Heart right ventricle (tissue), 16 donors: Measurements from ENCODE around the gene SRP14. TPM values are rescaled to one million over a fixed set of nuclear protein-coding genes. Genes with fewer than 3 reads are reported as not detected.
A peak's percentile ranks its signal among the peaks of the same experiment; 100 is the strongest.

Experiments
- ATAC-seq, 8 donors: fragments of 200-7000 bp; cut with Tn5 transposase; one replicate each; pipeline ENCODE4 v1.9.1; 2020; ENCODE audit warnings: mild to moderate bottlenecking in 8 of 8, moderate library complexity in 8 of 8, moderate number of reproducible peaks in 1 of 8
- DNase-seq, 2 donors: peaks; one replicate each; pipeline ENCODE4 v3.0.0-alpha.2; 2020
- H3K27ac ChIP-seq, 10 donors: fragments of 200-600 bp; sonication (generic) in 2 of 10; one replicate each; pipeline versions ENCODE4 v1.5.0 to v1.8.0; 2020 to 2022; ENCODE audit warnings: mild to moderate bottlenecking in 3 of 10
- H3K27me3 ChIP-seq, 7 donors: fragments of 200-600 bp; one replicate each; pipeline ENCODE4 v1.8.0; 2021 to 2022; ENCODE audit warnings: mild to moderate bottlenecking in 2 of 7
- H3K36me3 ChIP-seq, 9 donors: fragments of 200-600 bp; sonication (generic) in 1 of 9; one replicate each; pipeline versions ENCODE4 v1.5.0 to v1.8.0; 2020 to 2022; ENCODE audit warnings: mild to moderate bottlenecking in 2 of 9
- H3K4me1 ChIP-seq, 9 donors: fragments of 200-600 bp; sonication (generic) in 1 of 9; one replicate each; pipeline versions ENCODE4 v1.5.0 to v1.8.0; 2020 to 2022; ENCODE audit warnings: mild to moderate bottlenecking in 4 of 9
- H3K4me3 ChIP-seq, 10 donors: fragments of 200-600 bp; sonication (generic) in 2 of 10; one replicate each; pipeline versions ENCODE4 v1.5.0 to v1.8.0; 2020 to 2022; ENCODE audit warnings: mild to moderate bottlenecking in 7 of 10, moderate library complexity in 2 of 10
- H3K9me3 ChIP-seq, 11 donors: fragments of 200-600 bp in 10 of 11; sonication (generic) in 2 of 11; one replicate each; pipeline versions ENCODE4 v1.5.0 to v1.8.0; 2013 to 2022; ENCODE audit warnings: mild to moderate bottlenecking in 2 of 11, control low read depth in 1 of 11, moderate library complexity in 1 of 11
- WGBS, 2 donors: extraction: QIAGEN DNeasy Blood & Tissue Kit; methylation state at CpG; one replicate each; pipeline ENCODE4 v1.1.7; 2013; ENCODE audit warnings: inconsistent platforms in 1 of 2; 5-methylcytosine and 5-hydroxymethylcytosine counted together
- intact Hi-C, 10 donors: fragments of 100-400 bp; cut with DNase I; formaldehyde crosslinking; loops; one replicate each; pipeline versions ENCODE4 v1.11.1 to v1.14.2; 2022
- polyA plus RNA-seq, 2 donors: library from polyadenylated mRNA; stranded (reverse); fragments of 200-250 nt; gene quantifications; one replicate each; pipeline ENCODE4 v1.2.3, GENCODE V29; 2013
- total RNA-seq, 10 donors: library from RNA; stranded (reverse); fragmentation: NEBNext Ultra II Directional in 3 of 10; extraction: Animal tissue kit (Norgen Biotek cat#: 25700) in 3 of 10; gene quantifications; one replicate each; pipeline versions ENCODE4 v1.2.1 to v1.2.4, GENCODE V29; 2021 to 2023
- TF ChIP-seq, protein P1 (sequence below), 9 donors: fragments of 200-600 bp; sonication (generic) in 2 of 9; IDR thresholded peaks; one replicate each; pipeline versions ENCODE4 v1.5.0 to v1.8.0; 2021 to 2022; ENCODE audit warnings: antibody characterized with exemption in 9 of 9, mild to moderate bottlenecking in 5 of 9, moderate library complexity in 1 of 9
- donor health status: Arrhythmogenic right ventricular cardiomyopathy.
- donor health status: ischemic (EF 13 %, LVEDD 7.1; RV severe dilation, severe dysfunction).
- donor health status: healthy with polysubstance abuse.
- donor health status: DM: no; HTN: yes; CAD: no.
- donor health status: DM: no; HTN: no; CAD: no.
- donor health status: ischemic (EF 25% LVEDD 6.9; RV normal size, moderate dysfunction).
- donor health status: ischemic (EF 25% LVEDD 5.7; RV mildly dilated, moderate dysfunction).
- donor health status: healthy.
- donor health status: DM: yes; HTN: yes; CAD: no.
- donor health status: Ischemic cardiomyopathy.
- donor health status: ischemic (EF 35%, LVEDD 5.7; RV mildly dilated, moderate dysfunction).
- donor health status: nonischemic (EF 11% LVEDD 7.7; RV severe dilation, severe dysfunction).
- donor health status: DM: yes; HTN: yes; CAD: no.
- donor health status: PGD.
- donor health status: ischemic (EF 29% LVEDD 5.4; RV normal size, mild dysfunction).
- donor health status: nonischemic (EF 23%, LVEDD 6.1; RV moderate dilation, normal function).

SRP14 gene
- total and polyA plus RNA-seq, 12 donors: 189 to 699 (median 216) TPM

DNA sequence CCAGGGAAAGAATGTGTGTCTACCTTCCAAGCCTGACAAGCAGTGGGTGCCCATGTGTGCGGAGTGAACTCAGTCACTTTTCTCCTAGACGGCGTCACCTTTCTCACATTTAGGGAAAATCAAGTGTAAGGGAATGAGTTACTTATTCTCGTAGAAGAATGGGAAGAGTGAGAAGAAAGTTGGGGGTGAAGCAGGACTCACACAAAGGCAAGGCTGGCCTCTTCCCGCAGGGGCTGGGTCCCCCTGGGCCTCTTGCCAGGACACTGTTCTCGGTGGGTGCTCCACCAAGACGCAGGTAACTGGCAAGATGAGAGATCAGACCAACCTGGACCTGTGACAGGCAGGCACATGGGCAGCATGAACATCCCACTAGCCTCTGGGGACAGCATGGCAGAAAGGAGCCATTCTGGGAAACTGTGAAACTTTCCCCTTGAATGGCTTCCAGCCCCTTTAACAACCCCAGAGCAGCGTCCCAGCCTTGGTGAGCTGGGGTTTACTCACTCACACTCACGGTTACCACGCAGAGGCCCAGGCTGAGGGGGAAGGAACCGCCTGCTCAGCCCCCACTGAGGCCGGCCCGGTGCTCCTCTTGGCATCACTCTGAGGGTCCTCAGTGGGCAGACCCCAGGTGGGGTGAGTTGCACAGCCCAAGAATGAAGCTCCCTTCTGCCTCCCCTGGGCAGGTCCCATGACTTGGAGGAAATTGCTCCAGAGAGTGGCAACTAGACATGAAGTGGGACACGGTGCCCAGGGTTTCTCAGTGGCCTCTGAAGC is 15.0 kb upstream of the SRP14 start:
- Histone ChIP-seq H3K27ac (no peak overlapping the region), H3K27me3 (no peaks in the 10 kb centered on the region), H3K4me1 (peaks cover 7 to 71% (median 23%) of the 10 kb centered on the region in 9 donors), H3K36me3 (peaks cover 0 to 20% (median 0%) of the 10 kb centered on the region in 9 donors), H3K9me3 (no peaks in the 10 kb centered on the region), H3K4me3 (no peak overlapping the region)
- no peak for DNase-seq
- ATAC-seq: no peak
- intact Hi-C loops: loop anchor here in 3 of 10 donors (5.0 to 10.0 kb wide), 3 partner anchors 33 to 53 kb away; partner anchors contain the start of gene BMF (in 2 of the 3)
- TF ChIP-seq, protein P1, sequence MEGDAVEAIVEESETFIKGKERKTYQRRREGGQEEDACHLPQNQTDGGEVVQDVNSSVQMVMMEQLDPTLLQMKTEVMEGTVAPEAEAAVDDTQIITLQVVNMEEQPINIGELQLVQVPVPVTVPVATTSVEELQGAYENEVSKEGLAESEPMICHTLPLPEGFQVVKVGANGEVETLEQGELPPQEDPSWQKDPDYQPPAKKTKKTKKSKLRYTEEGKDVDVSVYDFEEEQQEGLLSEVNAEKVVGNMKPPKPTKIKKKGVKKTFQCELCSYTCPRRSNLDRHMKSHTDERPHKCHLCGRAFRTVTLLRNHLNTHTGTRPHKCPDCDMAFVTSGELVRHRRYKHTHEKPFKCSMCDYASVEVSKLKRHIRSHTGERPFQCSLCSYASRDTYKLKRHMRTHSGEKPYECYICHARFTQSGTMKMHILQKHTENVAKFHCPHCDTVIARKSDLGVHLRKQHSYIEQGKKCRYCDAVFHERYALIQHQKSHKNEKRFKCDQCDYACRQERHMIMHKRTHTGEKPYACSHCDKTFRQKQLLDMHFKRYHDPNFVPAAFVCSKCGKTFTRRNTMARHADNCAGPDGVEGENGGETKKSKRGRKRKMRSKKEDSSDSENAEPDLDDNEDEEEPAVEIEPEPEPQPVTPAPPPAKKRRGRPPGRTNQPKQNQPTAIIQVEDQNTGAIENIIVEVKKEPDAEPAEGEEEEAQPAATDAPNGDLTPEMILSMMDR (IDR thresholded peaks at IDR 0.05): no peak
- WGBS, 2 donors: 90 to 91% methylated on average over 14 of the region's 14 CpGs

DNA sequence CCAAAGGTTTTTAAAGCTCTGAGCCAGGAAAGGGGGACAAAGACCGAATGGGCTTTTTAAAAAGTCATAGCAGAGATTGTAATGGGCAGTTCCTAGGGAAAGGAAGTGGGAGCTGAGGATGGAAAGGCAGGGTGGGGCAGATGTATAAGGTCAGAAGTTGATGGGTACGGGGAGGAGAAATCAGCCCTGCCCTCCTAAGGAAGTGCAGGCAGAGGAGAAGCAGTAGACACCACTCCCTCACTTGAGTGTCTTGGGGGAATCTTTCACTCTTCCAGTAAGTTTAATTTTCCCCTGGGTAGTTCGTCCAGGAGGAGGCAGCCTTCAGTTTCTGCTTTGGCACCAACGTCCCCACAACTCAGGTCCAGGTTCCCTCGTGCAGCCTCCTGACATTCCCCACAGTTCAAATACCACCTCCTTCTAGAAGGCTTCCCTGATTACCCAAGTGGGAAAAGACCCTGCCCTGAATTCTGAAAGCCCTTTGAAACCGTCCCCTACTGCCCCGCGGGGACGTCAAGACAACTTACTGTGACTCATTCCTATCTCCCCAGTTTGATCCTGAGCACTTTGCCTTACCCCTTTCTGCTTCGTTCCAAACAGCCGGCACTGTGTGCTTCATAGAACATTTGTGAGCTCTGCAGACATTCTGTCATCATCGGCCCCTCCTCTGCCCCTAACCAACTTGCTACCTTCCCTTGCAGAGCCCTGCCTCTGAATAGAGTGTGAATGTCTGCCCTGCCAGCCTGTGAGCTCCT is 14.3 kb upstream of the SRP14 start:
- Histone ChIP-seq H3K27ac (no peak overlapping the region), H3K4me1 (peaks cover 7 to 71% (median 31%) of the 10 kb centered on the region in 9 donors)
- 73 to 76% methylated on average over 12 of the region's 12 CpGs for WGBS, 2 donors

DNA sequence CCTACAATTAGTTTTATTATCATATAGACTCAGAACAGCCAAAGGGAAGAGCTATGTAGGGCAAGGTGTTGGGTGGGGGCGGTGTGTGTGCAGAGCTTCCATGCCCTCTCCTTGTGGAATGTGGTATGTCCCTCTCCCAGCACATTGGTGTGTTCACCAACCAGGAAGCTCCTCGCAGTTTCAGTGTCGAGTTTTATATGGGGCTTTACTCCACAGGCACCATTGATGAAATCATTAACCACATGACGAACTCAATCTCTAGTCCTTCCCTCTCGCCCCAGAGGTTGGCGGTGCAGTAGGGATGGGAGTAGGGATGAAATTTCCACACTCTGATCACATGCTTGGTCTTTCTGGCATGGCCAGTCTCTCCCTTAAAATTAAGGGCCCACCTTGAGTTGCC is 13.6 kb upstream of the SRP14 start:
- intact Hi-C loops: loop anchor here in 3 of 10 donors (5.0 to 10.0 kb wide), 3 partner anchors 35 to 55 kb away; partner anchors contain the start of gene BMF (in 2 of the 3)
- no peak for DNase-seq
- Histone ChIP-seq H3K27me3 (no peaks in the 10 kb centered on the region), H3K27ac (no peak overlapping the region), H3K9me3 (no peaks in the 10 kb centered on the region), H3K4me1 (peaks cover 7 to 72% (median 37%) of the 10 kb centered on the region in 9 donors), H3K4me3 (no peak overlapping the region), H3K36me3 (peaks cover 0 to 20% (median 0%) of the 10 kb centered on the region in 9 donors)
- TF ChIP-seq, protein P1 (IDR thresholded peaks at IDR 0.05): no peak
- WGBS, 2 donors: 73 to 91% methylated on average over 6 of the region's 6 CpGs
- ATAC-seq: no peak

More for the DNA sequence above, 14.3 kb upstream of the SRP14 start:
- ATAC-seq (no peak), DNase-seq (no peak)
- intact Hi-C loops: loop anchor here in 3 of 10 donors (5.0 to 10.0 kb wide), 3 partner anchors 34 to 54 kb away; partner anchors contain the start of gene BMF (in 2 of the 3)
- peaks cover 0 to 20% (median 0%) of the 10 kb centered on the region in 9 donors for H3K36me3 ChIP-seq
- TF ChIP-seq, protein P1 (IDR thresholded peaks at IDR 0.05): peak in 1 of 9 donors; percentile 8
- no peaks in the 10 kb centered on the region for H3K9me3 ChIP-seq
- H3K4me3 ChIP-seq: no peak overlapping the region
- H3K27me3 ChIP-seq: no peaks in the 10 kb centered on the region
